Measurements from ENCODE around the gene PEX14.
A peak's percentile ranks its signal among the peaks of the same experiment; 100 is the strongest.
"Not testable (repeated sequence)": the region's sequence is repeated elsewhere in the genome, so short reads cannot be mapped to it uniquely, and the experiment has no call there.

PEX14 gene

GRCh38 chr1:10474613-10475507 is at the start of gene PEX14:
Gene PEX14 (plus strand): TSS chr1:10474950. CDS start chr1:10474967, 17 bp downstream.
- H3K4me3 ChIP-seq (ENCODE audit: low read length): peak within 1 kb of the TSS; percentile 81
- TF ChIP-seq, protein P1, sequence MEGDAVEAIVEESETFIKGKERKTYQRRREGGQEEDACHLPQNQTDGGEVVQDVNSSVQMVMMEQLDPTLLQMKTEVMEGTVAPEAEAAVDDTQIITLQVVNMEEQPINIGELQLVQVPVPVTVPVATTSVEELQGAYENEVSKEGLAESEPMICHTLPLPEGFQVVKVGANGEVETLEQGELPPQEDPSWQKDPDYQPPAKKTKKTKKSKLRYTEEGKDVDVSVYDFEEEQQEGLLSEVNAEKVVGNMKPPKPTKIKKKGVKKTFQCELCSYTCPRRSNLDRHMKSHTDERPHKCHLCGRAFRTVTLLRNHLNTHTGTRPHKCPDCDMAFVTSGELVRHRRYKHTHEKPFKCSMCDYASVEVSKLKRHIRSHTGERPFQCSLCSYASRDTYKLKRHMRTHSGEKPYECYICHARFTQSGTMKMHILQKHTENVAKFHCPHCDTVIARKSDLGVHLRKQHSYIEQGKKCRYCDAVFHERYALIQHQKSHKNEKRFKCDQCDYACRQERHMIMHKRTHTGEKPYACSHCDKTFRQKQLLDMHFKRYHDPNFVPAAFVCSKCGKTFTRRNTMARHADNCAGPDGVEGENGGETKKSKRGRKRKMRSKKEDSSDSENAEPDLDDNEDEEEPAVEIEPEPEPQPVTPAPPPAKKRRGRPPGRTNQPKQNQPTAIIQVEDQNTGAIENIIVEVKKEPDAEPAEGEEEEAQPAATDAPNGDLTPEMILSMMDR (IDR thresholded peaks at IDR 0.05; ENCODE audit: insufficient read depth, low read depth, low read length, missing control alignments): no peak
- peak; percentile 88 for DNase-seq (ENCODE audit: low read depth)

DNA sequence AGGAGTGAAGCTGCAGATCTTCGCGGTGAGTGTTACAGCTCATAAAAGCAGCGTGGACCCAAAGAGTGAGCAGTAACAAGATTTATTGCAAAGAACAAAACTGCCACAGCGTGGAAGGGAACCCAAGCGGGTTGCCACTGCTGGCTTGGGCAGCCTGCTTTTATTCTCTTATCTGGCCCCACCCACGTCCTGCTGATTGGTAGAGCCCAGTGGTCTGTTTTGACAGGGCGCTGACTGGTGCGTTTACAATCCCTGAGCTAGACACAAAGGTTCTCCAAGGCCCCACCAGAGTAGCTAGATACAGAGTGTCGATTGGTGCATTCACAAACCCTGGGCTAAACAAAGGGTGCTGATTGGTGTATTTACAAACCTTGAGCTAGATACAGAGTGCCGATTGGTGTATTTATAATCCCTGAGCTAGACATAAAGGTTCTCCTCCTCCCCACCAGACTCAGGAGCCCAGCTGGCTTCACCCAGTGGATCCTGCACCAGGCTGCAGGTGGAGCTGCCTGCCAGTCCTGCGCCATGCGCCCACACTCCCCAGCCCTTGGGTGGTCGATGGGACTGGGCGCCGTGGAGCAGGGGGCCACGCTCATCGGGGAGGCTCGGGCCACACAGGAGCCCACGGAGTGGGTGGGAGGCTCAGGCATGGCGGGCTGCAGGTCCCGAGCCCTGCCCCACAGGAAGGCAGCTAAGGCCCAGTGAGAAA is 48.8 kb upstream of the PEX14 start:
- H3K4me3 ChIP-seq (ENCODE audit: low read length); DNase-seq (ENCODE audit: low read depth): not testable (repeated sequence)

GRCh38 chr1:10426535-10426848 is 48.3 kb upstream of the PEX14 start:
- not testable (repeated sequence) for DNase-seq (ENCODE audit: low read depth); H3K4me3 ChIP-seq (ENCODE audit: low read length)

DNA sequence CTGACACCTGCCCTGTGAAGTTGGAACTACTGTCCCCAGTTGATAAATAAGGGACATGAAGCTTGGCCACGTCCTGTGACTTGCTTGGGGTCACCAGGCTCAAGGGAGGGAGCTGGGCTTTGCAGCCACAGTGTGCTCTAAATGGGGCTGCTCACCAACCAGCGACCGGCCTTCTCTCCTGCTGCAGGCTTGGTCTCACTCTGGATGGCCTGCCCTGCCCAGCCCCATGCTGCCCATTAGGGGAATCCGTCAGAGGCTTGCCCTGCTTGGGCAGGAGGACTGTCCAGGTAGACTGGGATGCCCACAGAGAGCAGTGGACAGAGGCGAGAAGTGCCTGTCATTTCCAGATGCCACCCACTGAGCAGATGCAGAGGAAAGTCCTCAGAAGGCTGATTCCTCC is 45.8 kb upstream of the PEX14 start:
- DNase-seq (ENCODE audit: low read depth): no peak

GRCh38 chr1:10429868-10430215 is 44.9 kb upstream of the PEX14 start:
- DNase-seq (ENCODE audit: low read depth): peak; percentile 32
- H3K4me3 ChIP-seq (ENCODE audit: low read length): peak overlapping the region; percentile 79
- TF ChIP-seq, protein P1 (IDR thresholded peaks at IDR 0.05; ENCODE audit: insufficient read depth, low read depth, low read length, missing control alignments): no peak

More for the DNA sequence above, 45.8 kb upstream of the PEX14 start:
- TF ChIP-seq, protein P1 (IDR thresholded peaks at IDR 0.05; ENCODE audit: insufficient read depth, low read depth, low read length, missing control alignments): no peak
- no peak overlapping the region for H3K4me3 ChIP-seq (ENCODE audit: low read length)

- H3K4me3 ChIP-seq (ENCODE audit: low read length): peak within 1 kb of the TSS; percentile 79
- TF ChIP-seq, protein P1 (IDR thresholded peaks at IDR 0.05; ENCODE audit: insufficient read depth, low read depth, low read length, missing control alignments): peak; percentile 59
- peak; percentile 84 for DNase-seq (ENCODE audit: low read depth)
These were observed 44.3 kb upstream of the PEX14 start, which contains the start of gene CENPS for GRCh38 chr1:10430216-10431069. Gene CENPS (plus strand): TSS chr1:10430433. CDS start chr1:10430518, 85 bp downstream.

DNA sequence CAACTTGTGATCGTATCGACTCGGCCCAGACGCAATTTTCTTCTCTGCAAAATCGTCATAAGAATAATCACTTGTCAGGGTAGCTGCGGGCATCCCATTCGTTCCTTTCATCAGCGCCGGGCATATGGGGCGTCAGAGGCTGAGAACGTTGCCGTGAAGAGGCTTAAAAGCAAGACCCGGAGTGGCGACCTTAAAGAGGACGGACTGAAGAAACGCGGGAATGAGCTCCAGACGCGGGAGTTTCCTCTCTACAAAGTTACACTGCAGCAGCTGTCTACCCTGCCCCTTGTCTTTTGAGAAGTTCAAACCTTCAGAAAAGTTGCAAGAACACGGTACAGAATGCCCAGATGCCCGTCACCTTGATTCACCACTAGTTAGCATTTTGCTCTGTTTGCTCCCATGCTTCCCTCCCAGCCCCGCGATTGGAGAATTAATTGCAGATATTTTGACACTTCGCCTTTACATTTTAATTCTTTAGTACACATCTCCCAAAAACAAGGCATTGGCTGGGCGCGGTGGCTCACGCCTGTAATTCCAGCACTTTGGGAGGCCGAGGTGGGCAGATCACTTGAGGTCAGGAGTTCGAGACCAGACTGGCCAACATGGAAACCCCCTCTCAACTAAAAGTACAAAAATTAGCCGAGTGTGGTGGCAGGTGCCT is 43.5 kb upstream of the PEX14 start:
- peak; percentile 24 for DNase-seq (ENCODE audit: low read depth)
- TF ChIP-seq, protein P1 (IDR thresholded peaks at IDR 0.05; ENCODE audit: insufficient read depth, low read depth, low read length, missing control alignments): no peak
- H3K4me3 ChIP-seq (ENCODE audit: low read length): peak overlapping the region; percentile 79
